Activated CD8-positive, alpha-beta memory T cell treated with anti-CD3 and anti-CD28 coated beads for 4 hours (primary cell): Measurements from ENCODE around the gene NQO1.

Experiments
- DNase-seq, 2 donors: peaks; one replicate each; pipeline ENCODE4 v3.0.0-alpha.2; 2020; ENCODE audit warnings: low read depth in 2 of 2

The NQO1 gene

DNA sequence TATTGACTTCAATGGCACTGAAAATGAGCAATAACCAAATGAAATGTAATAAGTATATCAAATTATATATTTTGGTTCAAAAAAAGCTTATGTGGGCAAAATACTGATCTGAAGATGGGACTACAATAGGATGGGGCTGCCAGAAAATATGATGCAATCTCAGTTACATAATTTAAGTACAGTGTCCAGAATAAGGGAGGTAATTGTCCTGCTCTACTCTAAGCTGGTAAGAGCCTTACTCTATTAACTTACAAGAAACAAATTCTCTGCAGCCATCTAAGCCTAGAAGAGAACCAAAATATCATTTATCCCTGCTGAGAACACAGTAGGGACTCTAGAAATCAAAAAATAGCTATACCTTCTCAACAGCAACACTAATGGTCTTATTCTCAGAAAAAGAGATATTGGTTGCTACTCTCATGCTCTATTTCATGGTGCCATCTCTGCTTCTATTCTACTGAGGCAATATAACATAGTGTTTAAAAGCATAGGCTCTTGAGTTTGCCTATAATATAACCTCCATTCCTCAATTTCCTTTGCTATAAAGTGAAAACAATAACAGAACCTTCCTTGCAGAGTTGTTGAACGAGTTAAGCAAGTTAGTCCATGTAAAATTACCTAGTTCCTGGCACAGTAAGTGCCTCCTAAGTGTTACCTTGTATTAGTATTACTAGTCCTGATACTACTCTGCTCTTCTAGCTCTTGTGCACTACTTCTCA lies 19.9 kb downstream of the NQO1 start:
- no peak for DNase-seq

DNA sequence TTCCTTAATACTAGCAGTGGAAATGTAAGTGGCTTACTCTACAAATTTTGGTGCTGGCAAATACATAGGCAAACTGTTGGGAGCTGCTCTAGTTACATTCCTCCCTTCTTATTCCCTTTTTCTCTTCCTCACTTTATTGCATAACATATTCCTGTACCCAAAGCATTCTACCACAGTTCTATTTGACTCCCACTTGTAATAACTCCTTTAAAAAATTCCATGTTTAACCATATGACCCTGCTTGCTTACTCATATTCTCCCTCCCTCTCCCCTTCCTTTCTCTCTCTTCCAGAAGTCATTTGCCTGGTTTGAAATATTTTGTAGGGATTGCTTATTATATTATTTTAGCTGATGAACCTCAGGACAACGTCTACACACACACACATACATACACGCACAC lies 22.7 kb downstream of the NQO1 start:
- no peak for DNase-seq

GRCh38 chr16:69701866-69702265 lies 24.5 kb downstream of the NQO1 start:
- DNase-seq, result no peak

- no peak for DNase-seq
Measured at GRCh38 chr16:69701452-69701851, 24.9 kb downstream of the NQO1 start.

GRCh38 chr16:69699915-69700314 lies 26.4 kb downstream of the NQO1 start:
- no peak for DNase-seq

DNA sequence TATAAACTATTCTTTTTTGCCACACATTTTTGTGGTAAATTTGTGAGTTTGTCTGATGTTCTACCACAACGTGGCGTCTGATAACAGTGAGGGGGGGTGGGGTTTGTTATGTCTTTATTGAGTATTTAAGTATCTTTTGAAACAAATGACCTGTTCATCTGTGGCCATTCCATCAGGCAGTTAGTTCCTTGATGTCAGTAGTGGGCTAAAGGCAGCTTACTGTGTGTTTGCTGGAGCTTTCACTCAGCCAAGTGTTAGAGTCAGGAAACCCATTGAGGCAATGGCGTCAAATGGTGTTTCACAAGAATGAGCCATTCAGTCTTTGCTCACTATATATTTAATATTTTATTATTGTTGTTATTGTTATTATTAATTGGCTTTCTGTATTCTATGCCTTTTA lies 28.0 kb downstream of the NQO1 start:
- DNase-seq, result no peak

DNA sequence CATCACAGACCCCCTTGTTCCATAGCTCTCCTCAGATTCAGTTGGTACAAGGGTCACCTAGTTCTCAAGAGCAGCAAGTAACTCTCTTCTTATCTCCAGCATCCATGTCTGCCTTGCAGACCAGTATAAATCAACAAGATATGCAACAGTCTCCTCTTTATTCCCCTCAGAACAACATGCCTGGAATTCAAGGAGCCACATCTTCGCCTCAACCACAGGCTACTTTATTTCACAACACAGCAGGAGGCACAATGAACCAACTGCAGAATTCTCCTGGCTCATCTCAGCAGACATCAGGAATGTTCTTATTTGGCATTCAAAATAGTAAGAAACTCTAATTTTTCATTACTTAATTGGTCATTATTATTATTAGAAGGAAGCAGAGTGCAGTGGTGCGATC lies 32.4 kb downstream of the NQO1 start:
- DNase-seq, result no peak

DNA sequence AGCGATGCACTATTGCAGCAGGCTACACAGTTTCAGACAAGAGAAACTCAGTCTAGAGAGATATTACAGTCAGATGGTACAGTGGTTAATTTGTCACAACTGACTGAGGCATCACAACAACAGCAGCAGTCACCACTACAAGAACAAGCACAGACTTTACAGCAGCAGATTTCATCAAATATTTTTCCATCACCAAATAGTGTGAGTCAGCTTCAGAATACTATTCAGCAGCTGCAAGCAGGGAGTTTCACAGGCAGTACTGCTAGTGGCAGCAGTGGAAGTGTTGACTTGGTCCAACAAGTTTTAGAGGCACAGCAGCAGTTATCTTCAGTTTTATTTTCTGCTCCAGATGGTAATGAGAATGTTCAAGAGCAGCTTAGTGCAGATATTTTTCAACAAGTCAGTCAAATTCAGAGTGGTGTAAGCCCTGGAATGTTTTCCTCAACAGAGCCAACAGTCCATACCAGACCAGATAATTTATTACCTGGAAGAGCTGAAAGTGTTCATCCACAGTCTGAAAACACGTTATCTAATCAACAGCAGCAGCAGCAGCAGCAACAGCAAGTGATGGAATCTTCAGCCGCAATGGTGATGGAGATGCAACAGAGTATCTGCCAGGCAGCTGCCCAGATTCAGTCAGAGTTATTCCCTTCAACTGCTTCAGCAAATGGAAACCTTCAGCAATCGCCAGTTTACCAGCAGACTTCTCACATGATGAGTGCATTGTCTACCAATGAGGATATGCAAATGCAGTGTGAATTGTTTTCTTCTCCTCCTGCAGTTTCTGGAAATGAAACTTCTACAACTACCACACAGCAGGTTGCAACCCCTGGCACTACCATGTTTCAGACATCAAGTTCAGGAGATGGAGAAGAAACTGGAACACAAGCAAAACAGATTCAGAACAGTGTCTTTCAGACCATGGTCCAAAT lies 34.1 kb downstream of the NQO1 start:
- no peak for DNase-seq

DNA sequence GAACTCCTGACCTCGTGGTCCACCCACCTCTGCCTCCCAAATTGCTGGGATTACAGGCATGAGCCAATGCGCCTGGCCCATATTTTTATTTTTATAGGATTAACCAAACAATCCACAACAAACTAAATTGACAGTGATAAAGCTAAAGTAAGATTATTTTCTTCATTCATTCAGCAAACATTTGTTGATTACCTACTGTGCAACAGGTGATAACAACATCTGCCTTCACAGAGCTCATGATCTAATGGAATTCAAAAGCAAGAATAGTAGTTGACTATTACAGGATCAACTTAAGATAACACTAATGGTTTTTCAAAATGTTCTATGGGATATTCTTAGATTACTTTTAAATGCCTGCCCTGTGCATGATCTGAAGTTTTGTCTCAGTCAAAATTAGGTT lies 37.8 kb downstream of the NQO1 start:
- no peak for DNase-seq

GRCh38 chr16:69680358-69680757 lies 46.0 kb downstream of the NQO1 start:
- DNase-seq, result no peak

GRCh38 chr16:69672998-69673713 lies 53.2 kb downstream of the NQO1 start:
- DNase-seq, result no peak

- DNase-seq, result no peak
Measured at GRCh38 chr16:69672315-69672997, 53.9 kb downstream of the NQO1 start.

- no peak for DNase-seq
Measured at GRCh38 chr16:69669577-69669976, 56.8 kb downstream of the NQO1 start.

- DNase-seq, result no peak
Measured at GRCh38 chr16:69663846-69664245, 62.5 kb downstream of the NQO1 start.

- no peak for DNase-seq
Measured at GRCh38 chr16:69662901-69663300, 63.5 kb downstream of the NQO1 start.

GRCh38 chr16:69660166-69660565 lies 66.2 kb downstream of the NQO1 start:
- no peak for DNase-seq
